ENCODE measurements around the gene BMP2K.

BMP2K gene

DNA sequence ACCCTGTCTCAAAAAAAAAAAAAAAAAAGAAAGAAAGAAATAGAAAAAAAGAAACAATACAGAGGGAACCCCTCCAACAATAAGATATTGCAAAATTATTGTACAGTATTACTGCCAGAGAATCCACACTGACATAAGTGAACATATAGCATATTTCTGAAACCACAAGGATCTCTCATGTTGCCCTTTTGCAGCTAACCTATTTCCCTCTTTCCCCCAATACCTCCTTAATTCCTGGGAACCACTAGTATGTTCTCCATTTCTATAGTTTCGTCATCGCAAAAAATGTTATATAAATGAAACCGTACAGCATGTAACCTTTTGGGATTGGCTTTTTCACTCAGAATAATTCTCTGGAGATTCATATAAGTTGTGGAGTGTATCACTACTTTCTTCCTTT is 20.0 kb upstream of the BMP2K start:
- Mint-ChIP-seq H3K4me3 (no peak overlapping the region), H3K4me1 (no peaks in the 10 kb centered on the region), H3K27ac (no peak overlapping the region), H3K9me3 (no peaks in the 10 kb centered on the region), H3K36me3 (no peaks in the 10 kb centered on the region)
- DNase-seq (ENCODE audit: low spot score in 2 of 2) (no peak), ATAC-seq (no peak)

DNA sequence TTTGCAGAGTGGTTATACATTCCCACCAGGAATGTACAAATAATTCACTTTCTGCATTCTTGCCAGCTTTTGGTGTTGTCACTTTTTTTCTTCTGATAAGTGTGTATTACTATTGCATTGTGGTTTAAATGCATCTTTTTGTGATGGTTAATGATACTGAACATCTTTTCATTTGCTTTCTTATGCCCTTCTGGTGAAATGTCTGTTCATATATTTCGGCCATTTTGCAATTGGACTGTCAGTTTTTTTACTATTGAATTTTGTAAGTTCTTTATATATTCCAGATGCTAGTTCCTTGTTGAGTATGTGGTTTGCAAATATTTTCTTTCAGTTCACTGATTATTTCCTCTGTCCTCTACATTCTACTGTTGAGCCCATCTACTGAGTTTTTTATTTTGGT is 19.4 kb upstream of the BMP2K start:
- no peak overlapping the region for H3K4me3 Mint-ChIP-seq
- ATAC-seq (no peak), DNase-seq (ENCODE audit: low spot score in 2 of 2) (no peak)
- no peaks in the 10 kb centered on the region for H3K4me1 Mint-ChIP-seq
- H3K36me3 Mint-ChIP-seq = no peaks in the 10 kb centered on the region
- H3K27ac Mint-ChIP-seq = no peak overlapping the region
- no peaks in the 10 kb centered on the region for H3K9me3 Mint-ChIP-seq

- H3K4me1 Mint-ChIP-seq = no peaks in the 10 kb centered on the region
- DNase-seq (ENCODE audit: low spot score in 2 of 2) (no peak), ATAC-seq (no peak)
- H3K36me3 Mint-ChIP-seq = no peaks in the 10 kb centered on the region
- H3K9me3 Mint-ChIP-seq = no peaks in the 10 kb centered on the region
- no peak overlapping the region for H3K4me3 Mint-ChIP-seq
- no peak overlapping the region for H3K27ac Mint-ChIP-seq
Measured at GRCh38 chr4:78757574-78757973, 18.6 kb upstream of the BMP2K start.

- no peak for DNase-seq (ENCODE audit: low spot score in 2 of 2)
- Mint-ChIP-seq H3K27ac (no peak overlapping the region), H3K9me3 (no peaks in the 10 kb centered on the region), H3K4me1 (no peaks in the 10 kb centered on the region), H3K4me3 (no peak overlapping the region), H3K36me3 (no peaks in the 10 kb centered on the region)
- no peak for ATAC-seq
Measured at GRCh38 chr4:78758085-78758484, 18.1 kb upstream of the BMP2K start.

DNA sequence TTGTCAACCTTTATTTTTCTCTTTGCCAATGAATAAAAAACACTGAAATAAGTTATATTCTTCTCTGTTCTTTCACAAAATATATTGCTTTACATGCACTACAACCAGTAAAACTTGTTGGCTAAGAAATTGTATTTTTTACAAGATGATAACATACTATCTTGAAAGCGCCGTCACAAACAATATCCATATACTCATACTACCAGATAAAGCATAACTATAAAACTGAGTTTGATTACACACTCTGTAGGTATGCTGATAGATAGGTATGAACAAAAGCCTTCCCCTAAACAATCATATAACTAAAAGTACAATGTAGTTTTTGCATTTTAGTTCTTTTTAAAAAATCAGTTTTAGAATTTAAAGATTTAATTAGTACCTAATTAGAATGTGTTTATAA is 13.6 kb upstream of the BMP2K start:
- DNase-seq (ENCODE audit: low spot score in 2 of 2) (no peak), ATAC-seq (no peak)
- H3K4me1 Mint-ChIP-seq = no peaks in the 10 kb centered on the region

GRCh38 chr4:78763251-78763650 is 12.9 kb upstream of the BMP2K start:
- no peaks in the 10 kb centered on the region for H3K9me3 Mint-ChIP-seq
- H3K4me3 Mint-ChIP-seq = no peak overlapping the region
- DNase-seq (ENCODE audit: low spot score in 2 of 2) = no peak
- H3K27ac Mint-ChIP-seq = no peak overlapping the region
- ATAC-seq = no peak
- H3K36me3 Mint-ChIP-seq = no peaks in the 10 kb centered on the region
- H3K4me1 Mint-ChIP-seq = no peaks in the 10 kb centered on the region

More for the DNA sequence above, 13.6 kb upstream of the BMP2K start:
- H3K36me3 Mint-ChIP-seq = no peaks in the 10 kb centered on the region
- no peaks in the 10 kb centered on the region for H3K9me3 Mint-ChIP-seq
- no peak overlapping the region for H3K27ac Mint-ChIP-seq
- no peak overlapping the region for H3K4me3 Mint-ChIP-seq

GRCh38 chr4:78763763-78764387 is 12.3 kb upstream of the BMP2K start:
- no peaks in the 10 kb centered on the region for H3K36me3 Mint-ChIP-seq
- no peaks in the 10 kb centered on the region for H3K9me3 Mint-ChIP-seq
- no peak for DNase-seq (ENCODE audit: low spot score in 2 of 2)
- no peak overlapping the region for H3K27ac Mint-ChIP-seq
- H3K4me1 Mint-ChIP-seq = no peaks in the 10 kb centered on the region
- ATAC-seq = no peak
- H3K4me3 Mint-ChIP-seq = no peak overlapping the region

GRCh38 chr4:78764498-78764961 is 11.6 kb upstream of the BMP2K start:
- ATAC-seq = no peak
- DNase-seq (ENCODE audit: low spot score in 2 of 2) = no peak
- Mint-ChIP-seq H3K9me3 (no peaks in the 10 kb centered on the region), H3K36me3 (no peaks in the 10 kb centered on the region), H3K4me3 (no peak overlapping the region), H3K27ac (no peak overlapping the region), H3K4me1 (no peaks in the 10 kb centered on the region)

DNA sequence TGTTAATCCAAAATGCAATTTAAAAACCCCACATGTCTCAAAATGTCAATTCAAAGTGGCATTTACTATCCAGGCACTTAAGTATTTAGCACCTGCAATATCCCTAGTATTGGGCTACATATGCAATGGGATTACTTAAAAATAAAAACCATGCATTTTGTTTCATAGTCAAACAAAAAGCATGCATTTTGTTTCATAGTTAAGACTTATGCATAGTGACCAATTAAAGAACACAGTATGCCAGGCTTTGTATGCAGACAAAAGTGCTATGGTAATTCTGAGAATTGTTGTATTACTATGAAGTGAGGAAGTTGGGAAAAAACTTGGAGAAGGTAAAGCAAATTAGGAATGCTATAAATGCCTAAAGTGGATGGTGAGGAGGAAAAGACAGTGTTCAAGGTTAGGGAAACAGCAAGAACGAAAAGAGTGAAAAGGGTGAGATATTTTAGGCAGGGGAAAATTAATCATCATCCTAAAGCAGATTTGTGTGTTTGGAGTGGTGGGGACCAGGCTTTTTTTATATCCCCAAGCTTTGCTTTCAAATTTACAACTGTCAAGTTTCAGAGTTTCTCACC is 10.6 kb upstream of the BMP2K start:
- H3K4me1 Mint-ChIP-seq = no peaks in the 10 kb centered on the region
- DNase-seq (ENCODE audit: low spot score in 2 of 2) = no peak
- no peak overlapping the region for H3K4me3 Mint-ChIP-seq
- no peaks in the 10 kb centered on the region for H3K36me3 Mint-ChIP-seq
- no peaks in the 10 kb centered on the region for H3K9me3 Mint-ChIP-seq
- ATAC-seq = no peak
- H3K27ac Mint-ChIP-seq = no peak overlapping the region

GRCh38 chr4:78766026-78766425 is 10.1 kb upstream of the BMP2K start:
- DNase-seq (ENCODE audit: low spot score in 2 of 2) (no peak), ATAC-seq (no peak)
- Mint-ChIP-seq H3K4me1 (no peaks in the 10 kb centered on the region), H3K4me3 (no peak overlapping the region), H3K36me3 (no peaks in the 10 kb centered on the region), H3K9me3 (no peaks in the 10 kb centered on the region), H3K27ac (no peak overlapping the region)

- no peaks in the 10 kb centered on the region for H3K36me3 Mint-ChIP-seq
- no peak overlapping the region for H3K4me3 Mint-ChIP-seq
- ATAC-seq (no peak), DNase-seq (ENCODE audit: low spot score in 2 of 2) (no peak)
- H3K27ac Mint-ChIP-seq = no peak overlapping the region
- no peaks in the 10 kb centered on the region for H3K4me1 Mint-ChIP-seq
- no peaks in the 10 kb centered on the region for H3K9me3 Mint-ChIP-seq
Measured at GRCh38 chr4:78766650-78767049, 9.5 kb upstream of the BMP2K start.

- Mint-ChIP-seq H3K27ac (no peak overlapping the region), H3K36me3 (no peaks in the 10 kb centered on the region), H3K9me3 (no peaks in the 10 kb centered on the region), H3K4me3 (no peak overlapping the region), H3K4me1 (no peaks in the 10 kb centered on the region)
- ATAC-seq (no peak), DNase-seq (ENCODE audit: low spot score in 2 of 2) (no peak)
Measured at GRCh38 chr4:78767350-78767749, 8.8 kb upstream of the BMP2K start.

- Mint-ChIP-seq H3K9me3 (no peaks in the 10 kb centered on the region), H3K27ac (no peak overlapping the region), H3K36me3 (no peaks in the 10 kb centered on the region), H3K4me3 (no peak overlapping the region), H3K4me1 (no peaks in the 10 kb centered on the region)
- DNase-seq (ENCODE audit: low spot score in 2 of 2) = no peak
- peak; percentile 74 for ATAC-seq
Measured at GRCh38 chr4:78768452-78769180, 7.5 kb upstream of the BMP2K start.

- H3K4me3 Mint-ChIP-seq = no peak overlapping the region
- no peaks in the 10 kb centered on the region for H3K4me1 Mint-ChIP-seq
- ATAC-seq (no peak), DNase-seq (ENCODE audit: low spot score in 2 of 2) (no peak)
- H3K27ac Mint-ChIP-seq = no peak overlapping the region
- H3K36me3 Mint-ChIP-seq = peaks cover under 1% of the 10 kb centered on the region
- H3K9me3 Mint-ChIP-seq = no peaks in the 10 kb centered on the region
Measured at GRCh38 chr4:78770091-78770642, 6.0 kb upstream of the BMP2K start.

DNA sequence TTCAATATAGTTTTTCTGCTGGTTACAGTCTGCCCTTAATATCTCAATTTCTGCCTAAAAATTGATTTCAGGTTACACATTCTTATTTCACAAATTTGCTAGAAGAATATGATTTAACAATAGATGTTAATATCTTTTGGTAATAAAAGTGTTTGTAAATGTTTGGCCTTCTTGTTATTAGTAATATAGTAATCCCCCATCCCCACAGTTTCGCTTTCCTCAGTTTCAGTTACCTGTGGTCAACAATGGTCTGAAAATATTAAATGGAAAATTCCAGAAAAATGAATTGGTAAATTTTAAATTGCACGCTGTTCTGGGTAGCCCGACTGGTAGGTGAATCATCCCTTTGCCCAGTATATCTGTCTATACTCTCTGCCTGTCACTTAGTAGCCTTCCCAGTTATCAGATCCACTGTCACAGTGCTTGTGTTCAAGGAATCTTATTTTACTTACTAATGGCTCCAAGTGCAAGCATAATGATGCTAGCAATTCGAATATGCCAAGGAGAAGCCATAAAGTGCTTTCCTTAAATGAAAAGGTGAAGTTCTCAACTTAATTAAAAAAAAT is 3.5 kb upstream of the BMP2K start:
- no peaks in the 10 kb centered on the region for H3K9me3 Mint-ChIP-seq
- ATAC-seq (no peak), DNase-seq (ENCODE audit: low spot score in 2 of 2) (no peak)
- no peak overlapping the region for H3K4me3 Mint-ChIP-seq
- H3K36me3 Mint-ChIP-seq = peaks cover 15% of the 10 kb centered on the region
- peaks cover 6% of the 10 kb centered on the region for H3K4me1 Mint-ChIP-seq
- H3K27ac Mint-ChIP-seq = no peak overlapping the region

Measured in stimulated activated effector memory CD8-positive, alpha-beta T cell treated with anti-CD3 and anti-CD28 coated beads, Interleukin-12 subunit alpha, Interleukin-12 subunit beta, amount 100 ng/mL, for 72 hours (primary cell).